ENCODE results near the gene NME7. TPM values are rescaled to one million over a fixed set of nuclear protein-coding genes. Genes with fewer than 3 reads are reported as not detected.
A peak's percentile ranks its signal among the peaks of the same experiment; 100 is the strongest.
"Not testable (repeated sequence)": the region's sequence is repeated elsewhere in the genome, so short reads cannot be mapped to it uniquely, and the experiment has no call there.

NME7 gene
- total RNA-seq, 4 donors from 2014 or later, result 5.0 to 8.9 (median 8.4) TPM

DNA sequence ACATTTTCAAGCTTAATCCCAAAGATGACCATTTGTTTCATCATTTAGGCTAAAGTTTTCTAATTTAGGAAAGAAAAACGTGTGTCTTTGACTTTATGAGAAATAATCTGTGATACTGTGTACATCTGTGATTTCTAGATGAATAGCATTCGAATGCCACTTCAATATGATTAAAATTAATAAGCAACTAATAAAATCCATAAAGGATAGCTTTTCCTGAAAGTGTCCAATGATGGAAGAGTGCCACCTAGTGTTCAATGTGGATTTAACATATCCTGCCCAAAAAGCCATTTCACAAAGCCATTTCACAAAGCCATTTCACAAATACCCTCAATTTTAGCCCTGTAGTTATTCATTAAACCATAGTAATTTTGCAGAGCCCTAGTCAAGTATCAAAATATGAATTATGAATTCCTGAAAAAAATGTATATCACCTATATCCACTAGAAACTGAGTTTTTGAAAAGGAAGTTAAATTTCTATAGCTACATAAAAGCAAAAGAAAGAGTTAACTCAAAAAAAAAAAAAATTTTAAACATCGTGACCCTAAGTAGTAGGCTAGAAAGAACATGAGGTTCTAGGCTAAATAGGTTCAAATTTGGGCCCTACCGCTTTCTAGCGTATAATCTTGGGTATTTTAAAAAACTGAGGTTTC, 19.1 kb downstream of the NME7 start:
- DNase-seq (ENCODE audit: low spot score in 2 of 2), result no peak
- intact Hi-C loops (cut with DNase I; ENCODE audit: low total_unique reads), result loop anchor here (10.0 kb wide), 1 partner anchor 744 kb away; no protein-coding TSS in a partner anchor
- TF ChIP-seq POLR2A (IDR thresholded peaks at IDR 0.05) (no peak), CTCF (IDR thresholded peaks at IDR 0.05) (peak in 1 of 3 donors; percentile 39)
- no peak overlapping the region for H3K4me3 ChIP-seq (ENCODE audit: low read depth, poor library complexity, severe bottlenecking)
- 47 to 48% methylated on average over 5 of the region's 5 CpGs for WGBS, 2 donors

- intact Hi-C loops (cut with DNase I; ENCODE audit: low total_unique reads), result loop anchor here (10.0 kb wide), 1 partner anchor 743 kb away; no protein-coding TSS in a partner anchor
- 88 to 89% methylated on average over 2 of the region's 2 CpGs for WGBS, 2 donors
- H3K4me3 ChIP-seq (ENCODE audit: low read depth, poor library complexity, severe bottlenecking), result no peak overlapping the region
- TF ChIP-seq CTCF (IDR thresholded peaks at IDR 0.05), result no peak
- TF ChIP-seq POLR2A (IDR thresholded peaks at IDR 0.05), result no peak
- DNase-seq (ENCODE audit: low spot score in 2 of 2), result no peak
Measured at GRCh38 chr1:169347688-169348382, 19.8 kb downstream of the NME7 start.

DNA sequence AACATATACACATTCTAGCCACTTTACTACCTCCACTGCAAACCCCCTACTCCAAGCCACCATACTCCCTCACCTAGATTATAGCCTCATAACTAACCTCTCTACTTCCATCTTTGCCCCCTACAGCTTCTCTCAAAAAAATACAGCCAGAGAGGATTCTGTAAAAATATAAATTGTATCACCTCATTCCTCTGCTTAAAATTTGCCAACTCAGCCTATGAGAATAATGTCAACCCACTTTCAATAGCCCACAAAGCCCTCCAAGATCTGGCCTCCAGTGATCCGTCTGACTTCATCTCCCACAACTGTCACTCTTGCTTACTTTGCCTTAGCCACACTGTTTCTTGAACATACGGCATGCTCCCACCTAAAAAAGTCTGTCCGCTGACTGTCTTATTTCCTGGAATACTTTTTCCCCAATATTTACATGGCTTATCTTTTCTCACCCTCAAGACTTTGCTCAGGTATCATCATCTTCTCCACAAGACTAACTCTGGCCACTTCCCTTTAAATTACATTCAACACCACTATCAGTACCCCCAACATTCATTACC, 21.5 kb downstream of the NME7 start:
- intact Hi-C loops (cut with DNase I; ENCODE audit: low total_unique reads), result loop anchor here (10.0 kb wide), 1 partner anchor 741 kb away; no protein-coding TSS in a partner anchor
- no peak for DNase-seq (ENCODE audit: low spot score in 2 of 2)
- H3K4me3 ChIP-seq (ENCODE audit: low read depth, poor library complexity, severe bottlenecking), result no peak overlapping the region
- 91 to 96% methylated on average over 3 of the region's 3 CpGs for WGBS, 2 donors
- no peak for TF ChIP-seq POLR2A (IDR thresholded peaks at IDR 0.05)
- no peak for TF ChIP-seq CTCF (IDR thresholded peaks at IDR 0.05)

DNA sequence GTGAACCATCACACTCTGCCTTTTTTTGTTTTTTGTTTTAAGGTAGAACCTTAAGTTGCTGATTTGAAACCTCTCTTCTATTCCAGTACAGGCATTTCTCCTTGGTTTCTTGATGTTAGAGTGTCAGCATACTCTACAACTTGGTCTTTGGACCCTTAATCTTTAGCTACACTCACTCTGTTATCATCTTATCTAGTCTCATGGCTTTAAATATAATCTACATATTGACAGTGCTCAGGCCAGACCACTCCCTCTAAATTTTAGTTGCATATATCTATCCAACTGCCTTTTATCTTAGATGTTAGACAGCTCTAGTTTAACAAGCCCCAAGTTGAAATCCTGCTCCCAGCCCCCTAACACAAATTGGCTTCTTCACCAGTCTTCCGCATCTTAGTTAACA, 22.1 kb downstream of the NME7 start:
- 98 to 100% methylated on average over 1 of the region's 1 CpG for WGBS, 2 donors
- intact Hi-C loops (cut with DNase I; ENCODE audit: low total_unique reads), result loop anchor here (10.0 kb wide), 1 partner anchor 741 kb away; no protein-coding TSS in a partner anchor
- DNase-seq (ENCODE audit: low spot score in 2 of 2), result no peak
- no peak overlapping the region for H3K4me3 ChIP-seq (ENCODE audit: low read depth, poor library complexity, severe bottlenecking)
- no peak for TF ChIP-seq CTCF (IDR thresholded peaks at IDR 0.05)
- no peak for TF ChIP-seq POLR2A (IDR thresholded peaks at IDR 0.05)

GRCh38 chr1:169342096-169342495, 25.5 kb downstream of the NME7 start:
- not testable (repeated sequence) for DNase-seq (ENCODE audit: low spot score in 2 of 2); H3K4me3 ChIP-seq (ENCODE audit: low read depth, poor library complexity, severe bottlenecking)
- WGBS, 2 donors, result 90 to 91% methylated on average over 3 of the region's 3 CpGs
- intact Hi-C loops (cut with DNase I; ENCODE audit: low total_unique reads), result loop anchor here (10.0 kb wide), 1 partner anchor 737 kb away; no protein-coding TSS in a partner anchor

DNA sequence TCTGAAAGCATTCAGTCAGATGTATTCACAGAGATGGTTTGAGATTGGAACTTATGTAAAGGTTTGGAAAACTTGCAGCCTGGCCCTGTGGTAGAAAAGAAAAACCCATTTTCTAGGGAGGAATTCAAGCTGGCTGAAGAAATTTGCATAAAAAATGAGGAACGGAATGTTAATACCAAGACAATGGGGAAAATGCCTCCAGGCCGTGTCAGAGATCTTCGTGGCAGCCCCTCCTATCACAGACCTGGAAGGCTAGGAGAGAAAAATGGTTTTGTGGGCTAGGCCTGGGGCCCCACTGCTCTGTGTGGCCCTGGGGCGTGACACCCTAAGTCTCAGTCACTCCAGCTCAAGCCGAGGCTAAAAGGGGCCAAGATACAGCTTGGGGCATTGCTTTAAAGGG, 26.7 kb downstream of the NME7 start:
- intact Hi-C loops (cut with DNase I; ENCODE audit: low total_unique reads), result loop anchor here (10.0 kb wide), 1 partner anchor 736 kb away; no protein-coding TSS in a partner anchor
- no peak for TF ChIP-seq POLR2A (IDR thresholded peaks at IDR 0.05)
- no peak for TF ChIP-seq CTCF (IDR thresholded peaks at IDR 0.05)
- no peak for DNase-seq (ENCODE audit: low spot score in 2 of 2)
- WGBS, 2 donors, result 87 to 94% methylated on average over 5 of the region's 5 CpGs
- no peak overlapping the region for H3K4me3 ChIP-seq (ENCODE audit: low read depth, poor library complexity, severe bottlenecking)
